NOMO-1 treated with dmso at 0.1 percent for 144 hours (cell line): ENCODE measurements around the gene DDX1.
"Not testable (repeated sequence)": the region's sequence is repeated elsewhere in the genome, so short reads cannot be mapped to it uniquely, and the experiment has no call there.

Experiments used
- DNase-seq: peaks from one replicate; lab custom pipeline; 2025; ENCODE audit not compliant: unreplicated experiment; lab: John Stamatoyannopoulos, UW

The DDX1 gene

GRCh38 chr2:15672961-15673918 lies 81.6 kb downstream of the DDX1 start:
- no peak for DNase-seq

- DNase-seq: no peak
These were observed 82.4 kb downstream of the DDX1 start for GRCh38 chr2:15673919-15674636.

DNA sequence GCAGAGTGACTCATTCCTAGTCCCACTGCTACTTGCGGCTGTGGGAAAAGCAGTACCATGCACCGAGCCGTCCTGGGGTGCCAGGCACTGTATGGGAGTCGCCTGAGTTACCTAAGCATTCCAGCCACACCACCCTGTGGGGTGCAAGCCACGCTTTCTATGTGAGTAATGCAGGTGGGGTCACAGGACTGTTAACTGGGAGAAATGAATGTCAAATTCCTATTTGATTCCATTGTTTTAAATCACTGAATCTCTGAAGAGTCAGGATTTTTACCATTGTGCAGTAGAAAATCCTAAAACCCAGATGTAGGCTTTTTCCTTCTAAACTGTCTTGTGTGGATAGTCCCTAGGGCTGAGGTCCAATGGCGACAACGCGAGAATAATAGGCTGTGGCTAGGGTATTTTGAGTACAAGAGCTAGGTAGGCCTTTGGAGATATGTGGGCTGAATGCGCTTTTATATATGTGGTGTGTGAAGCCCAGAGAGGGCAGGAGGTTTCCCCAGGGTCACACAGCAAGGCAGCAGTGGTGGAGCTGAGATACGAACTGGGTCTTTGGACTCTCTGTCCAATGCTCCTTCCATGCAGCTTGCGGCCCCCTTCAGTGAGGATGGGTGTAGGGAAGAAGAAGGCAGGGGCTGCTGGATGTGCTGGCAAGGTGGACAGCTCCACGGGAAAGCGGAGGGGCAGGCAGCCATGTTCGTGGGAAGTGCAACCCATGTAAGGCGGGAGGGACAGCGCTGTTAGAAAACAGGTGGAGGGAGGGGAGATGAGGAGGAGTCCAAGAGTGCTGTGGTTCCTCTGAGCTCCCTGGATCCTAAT lies 83.2 kb downstream of the DDX1 start:
- no peak for DNase-seq

GRCh38 chr2:15675456-15676195 lies 84.0 kb downstream of the DDX1 start:
- DNase-seq: no peak

DNA sequence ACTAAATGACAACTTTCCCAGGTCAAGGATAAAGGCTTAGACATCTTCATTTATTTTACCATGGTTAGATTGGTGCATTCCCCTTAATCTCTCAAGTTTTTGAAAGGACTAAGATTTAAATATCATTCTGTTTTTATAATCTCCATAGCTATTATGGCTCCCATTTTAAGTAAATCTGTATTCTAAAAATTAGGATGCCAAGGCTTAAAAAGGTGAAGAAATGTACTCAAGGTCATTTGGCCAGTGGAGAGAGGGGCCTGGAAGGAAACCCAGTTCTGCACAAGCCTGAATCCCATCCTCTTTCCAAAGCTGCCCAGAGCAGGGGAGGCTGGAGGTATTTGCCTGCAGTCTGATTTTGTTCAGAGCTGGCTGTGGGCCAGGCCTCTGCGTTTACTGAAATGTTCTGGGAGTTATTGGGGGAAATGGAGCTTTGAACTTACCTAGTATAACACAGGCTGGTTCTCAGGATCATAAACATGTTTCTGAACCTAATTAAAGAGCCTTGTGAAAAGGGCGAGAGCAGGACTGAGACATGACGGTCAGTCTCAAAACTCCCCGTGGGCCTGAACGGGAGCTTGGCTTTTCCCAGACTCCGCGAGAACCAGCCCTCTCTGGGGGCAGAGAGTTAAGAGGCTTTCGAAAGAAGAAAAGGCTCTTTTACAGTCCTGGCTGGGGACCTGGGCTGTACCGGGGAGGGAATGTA lies 85.6 kb downstream of the DDX1 start:
- no peak for DNase-seq

- DNase-seq: no peak
These were observed 86.7 kb downstream of the DDX1 start for GRCh38 chr2:15678346-15678745.

DNA sequence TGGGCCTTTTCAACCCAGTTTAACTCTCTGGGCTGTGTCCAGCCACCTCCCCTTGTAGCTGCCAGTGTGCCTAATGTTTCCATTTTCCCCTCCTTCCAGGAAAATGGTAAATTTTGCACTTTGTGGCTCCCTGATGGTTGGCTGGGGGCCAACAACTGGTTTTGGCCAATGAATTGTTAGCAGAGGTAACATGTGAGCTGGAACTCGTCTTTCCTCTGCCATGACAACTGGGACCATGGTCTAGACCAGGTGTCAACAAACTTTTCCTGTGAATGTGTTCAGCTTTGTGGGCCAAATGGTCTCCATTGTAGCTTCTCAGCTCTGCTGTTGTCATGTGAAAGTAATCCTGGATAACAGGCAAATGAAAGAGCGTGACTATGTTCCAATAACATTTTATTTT lies 87.2 kb downstream of the DDX1 start:
- DNase-seq: no peak

- no peak for DNase-seq
These were observed 87.8 kb downstream of the DDX1 start for GRCh38 chr2:15679386-15679924.

- DNase-seq: not testable (repeated sequence)
These were observed 88.5 kb downstream of the DDX1 start for GRCh38 chr2:15680132-15680531.
